Fibroblast of lung (primary cell): Measurements from ENCODE around the gene ETF1. TPM values are rescaled to one million over a fixed set of nuclear protein-coding genes. Genes with fewer than 3 reads are reported as not detected.

ENCODE experiments used
- DNase-seq, 2 donors: peaks; one replicate each; pipeline versions ENCODE4 v3.0.0 to v3.0.0-alpha.2; 2010; ENCODE audit warnings: low read depth in 2 of 2
- H2AFZ ChIP-seq: 2 replicates; pipeline ENCODE4 v1.5.1; 2012; ENCODE audit warnings: low read length, control low read depth, inconsistent platforms
- H3K27ac ChIP-seq: 2 replicates; pipeline ENCODE4 v1.5.1; 2011; ENCODE audit warnings: low read length, control low read depth; ENCODE audit not compliant: insufficient read depth
- H3K27me3 ChIP-seq: 2 replicates; pipeline ENCODE4 v1.5.1; 2011; ENCODE audit warnings: mild to moderate bottlenecking, low read length; ENCODE audit not compliant: control insufficient read depth, insufficient read depth
- H3K36me3 ChIP-seq: 2 replicates; pipeline ENCODE4 v1.5.1; 2011; ENCODE audit warnings: low read length; ENCODE audit not compliant: control insufficient read depth, insufficient read depth
- H3K4me1 ChIP-seq: 2 replicates; pipeline ENCODE4 v1.5.1; 2011; ENCODE audit warnings: low read length; ENCODE audit not compliant: control insufficient read depth, insufficient read depth; ENCODE audit errors: extremely low read depth
- H3K4me2 ChIP-seq: 2 replicates; pipeline ENCODE4 v1.5.1; 2011; ENCODE audit warnings: low read length, control low read depth; ENCODE audit not compliant: insufficient read depth; ENCODE audit errors: extremely low read depth
- H3K4me3 ChIP-seq, 4 experiments: fragments of 200-600 bp in 1 of 4; sonication (generic) in 1 of 4; replicated peaks in 1 of 4; 2 replicates each; pipeline ENCODE4 v1.5.1; 2011 to 2016; ENCODE audit warnings: low read length in 4 of 4, low read depth in 3 of 4, mild to moderate bottlenecking in 3 of 4, control low read depth in 2 of 4, inconsistent platforms in 1 of 4, mixed read lengths in 1 of 4; ENCODE audit not compliant: insufficient read depth in 1 of 4; ENCODE audit errors: control extremely low read depth in 1 of 4
- H3K79me2 ChIP-seq: 2 replicates; pipeline ENCODE4 v1.5.1; 2012; ENCODE audit warnings: mild to moderate bottlenecking, low read length, inconsistent platforms; ENCODE audit not compliant: control insufficient read depth, insufficient read depth
- H3K9ac ChIP-seq: 2 replicates; pipeline ENCODE4 v1.5.1; 2011; ENCODE audit warnings: mild to moderate bottlenecking, low read length, control low read depth; ENCODE audit not compliant: insufficient read depth
- H3K9me3 ChIP-seq: 2 replicates; pipeline ENCODE4 v1.5.1; 2012; ENCODE audit warnings: low read depth, low read length; ENCODE audit not compliant: control insufficient read depth, insufficient read depth
- H4K20me1 ChIP-seq: 2 replicates; pipeline ENCODE4 v1.5.1; 2011; ENCODE audit warnings: low read length; ENCODE audit not compliant: control insufficient read depth, insufficient read depth; ENCODE audit errors: extremely low read depth
- CTCF ChIP-seq, 2 donors: IDR thresholded peaks in 1 of 2; conservative IDR thresholded peaks in 1 of 2; 1 replicate in 1 of 2; 2 replicates in 1 of 2; pipeline ENCODE4 v1.5.1; 2011 to 2012; ENCODE audit warnings: low read length in 2 of 2, control low read depth in 1 of 2, inconsistent platforms in 1 of 2, low read depth in 1 of 2, mild to moderate bottlenecking in 1 of 2
- EZH2 ChIP-seq: IDR thresholded peaks from 2 replicates; pipeline ENCODE4 v1.5.1; 2012; ENCODE audit warnings: low read length, control low read depth, mild to moderate bottlenecking; ENCODE audit errors: missing control alignments
- polyA plus RNA-seq, 2 donors: library from polyadenylated mRNA; depleted of rRNA in 1 of 2; stranded (reverse) in 1 of 2; unstranded in 1 of 2; fragments of >200 nt; gene quantifications; 2 replicates each; pipeline ENCODE4 v1.2.1, GENCODE V29; 2011 to 2012; ENCODE audit warnings: missing spikeins in 1 of 2
- total RNA-seq: library from RNA; depleted of rRNA; stranded (reverse); fragments of >200 nt; gene quantifications from 2 replicates; pipeline ENCODE4 v1.2.1, GENCODE V29; 2014

The ETF1 gene
- total and polyA plus RNA-seq, 2 donors (not counting 1 experiment from before 2014, with no cell fraction given) = 94.0 to 118 TPM

- H3K27ac ChIP-seq = no peak overlapping the region
- H3K79me2 ChIP-seq = peaks cover 2% of the 10 kb centered on the region
- no peak overlapping the region for H2AFZ ChIP-seq
- peaks cover 2% of the 10 kb centered on the region for H3K4me1 ChIP-seq
- no peak for DNase-seq
- H4K20me1 ChIP-seq = no peaks in the 10 kb centered on the region
- H3K9ac ChIP-seq = no peak overlapping the region
- H3K36me3 ChIP-seq = no peaks in the 10 kb centered on the region
- H3K9me3 ChIP-seq = no peaks in the 10 kb centered on the region
- TF ChIP-seq CTCF (conservative IDR thresholded peaks at IDR 0.05 in 1 of 2, IDR thresholded peaks at IDR 0.05 in 1 of 2; ENCODE audit: low read depth in 1 of 2, low read length in 2 of 2) (no peak), EZH2 (no peak)
- H3K4me2 ChIP-seq = no peak overlapping the region
- peaks cover 3% of the 10 kb centered on the region for H3K27me3 ChIP-seq
- H3K4me3 ChIP-seq = no peak overlapping the region
Observed at GRCh38 chr5:138580001-138580400, 37.0 kb upstream of the ETF1 start.

GRCh38 chr5:138579517-138579863 is 36.5 kb upstream of the ETF1 start:
- DNase-seq = no peak
- peaks cover 2% of the 10 kb centered on the region for H3K4me1 ChIP-seq
- no peak overlapping the region for H3K27ac ChIP-seq
- no peak overlapping the region for H3K9ac ChIP-seq
- H3K27me3 ChIP-seq = peaks cover 3% of the 10 kb centered on the region
- H3K4me3 ChIP-seq = no peak overlapping the region
- peaks cover 7% of the 10 kb centered on the region for H3K79me2 ChIP-seq
- H4K20me1 ChIP-seq = no peaks in the 10 kb centered on the region
- no peak overlapping the region for H2AFZ ChIP-seq
- H3K9me3 ChIP-seq = no peaks in the 10 kb centered on the region
- no peaks in the 10 kb centered on the region for H3K36me3 ChIP-seq
- TF ChIP-seq EZH2 (no peak), CTCF (conservative IDR thresholded peaks at IDR 0.05 in 1 of 2, IDR thresholded peaks at IDR 0.05 in 1 of 2; ENCODE audit: low read depth in 1 of 2, low read length in 2 of 2) (no peak)
- no peak overlapping the region for H3K4me2 ChIP-seq

GRCh38 chr5:138577452-138577851 is 34.4 kb upstream of the ETF1 start:
- Histone ChIP-seq H3K4me3 (no peak overlapping the region), H3K27ac (no peak overlapping the region), H3K9ac (no peak overlapping the region), H2AFZ (no peak overlapping the region), H4K20me1 (no peaks in the 10 kb centered on the region), H3K79me2 (peaks cover 25% of the 10 kb centered on the region), H3K4me1 (peaks cover 2% of the 10 kb centered on the region), H3K4me2 (no peak overlapping the region), H3K36me3 (no peaks in the 10 kb centered on the region), H3K27me3 (no peaks in the 10 kb centered on the region), H3K9me3 (no peaks in the 10 kb centered on the region)
- no peak for DNase-seq
- TF ChIP-seq EZH2 (no peak), CTCF (conservative IDR thresholded peaks at IDR 0.05 in 1 of 2, IDR thresholded peaks at IDR 0.05 in 1 of 2; ENCODE audit: low read depth in 1 of 2, low read length in 2 of 2) (no peak)
